K562 (cell line): Measurements from ENCODE around the gene MAP4K1. TPM values are rescaled to one million over a fixed set of nuclear protein-coding genes. Genes with fewer than 3 reads are reported as not detected.

Experiments
- ELF1 ChIP-seq: fragments of 200-800 bp; sonication (Bioruptor generic); IDR thresholded peaks from 2 replicates; pipeline ENCODE4 v1.6.1; 2016; ENCODE audit warnings: missing genetic modification characterization, missing compliant biosample characterization
- RFX7 ChIP-seq: fragments of 250-450 bp; sonication (Bioruptor Pico); IDR thresholded peaks from 2 replicates; pipeline ENCODE4 v1.5.1; 2021; ENCODE audit warnings: mild to moderate bottlenecking
- XRCC3 ChIP-seq: fragments of 450-650 bp; IDR thresholded peaks from 2 replicates; pipeline ENCODE4 v1.6.1; 2017; ENCODE audit warnings: mild to moderate bottlenecking, moderate library complexity
- ZBED1 ChIP-seq: IDR thresholded peaks from 2 replicates; pipeline ENCODE4 v1.6.1; 2014
- ZBTB7A ChIP-seq: IDR thresholded peaks from 2 replicates; pipeline ENCODE4 v1.6.1; 2011; ENCODE audit warnings: low read depth, mild to moderate bottlenecking, low read length, moderate library complexity, borderline replicate concordance; ENCODE audit not compliant: control insufficient read depth
- ZNF143 ChIP-seq: sonication (generic); formaldehyde crosslinking; IDR thresholded peaks from 2 replicates; pipeline ENCODE4 v1.9.0; 2022; ENCODE audit warnings: mild to moderate bottlenecking, missing genetic modification reagents
- polyA plus RNA-seq, 8 experiments: library from polyadenylated mRNA; depleted of rRNA in 4 of 8; stranded (reverse) in 5 of 8; unstranded in 3 of 8; fragments of >200 nt; fragmentation: Nextera tagmentation in 2 of 8; fragmentation: Illumina TruSeq in 1 of 8; extraction: Ambion mirVana in 2 of 8; extraction: Trizol in 1 of 8; gene quantifications; 2 replicates each; pipeline versions ENCODE4 v1.2.1 to v1.2.3, GENCODE V29; 2011 to 2014; ENCODE audit warnings: inconsistent platforms in 1 of 8, missing spikeins in 1 of 8
- total RNA-seq, 7 experiments: library from RNA; depleted of rRNA in 6 of 7; stranded (reverse); fragments of >200 nt in 6 of 7; fragmentation: Illumina TruSeq in 2 of 7; extraction: Trizol in 2 of 7; gene quantifications; 2 replicates each; pipeline versions ENCODE4 v1.2.1 to v1.2.3, GENCODE V29; 2011 to 2021; ENCODE audit warnings: low replicate concordance in 1 of 7
- TF ChIP-seq, protein P1 (sequence below), 2 experiments: fragments of 450-650 bp in 1 of 2; sonication (generic) in 1 of 2; formaldehyde crosslinking in 1 of 2; IDR thresholded peaks; 2 replicates each; pipeline versions ENCODE4 v1.7.1 to v1.9.0; 2016 to 2022; ENCODE audit warnings: inconsistent platforms in 1 of 2, mild to moderate bottlenecking in 1 of 2, missing genetic modification reagents in 1 of 2
- TF ChIP-seq, protein P2 (sequence below), 3 experiments: fragments of 200-800 bp in 1 of 3; fragments of 250-450 bp in 1 of 3; fragments of 450-650 bp in 1 of 3; sonication (Bioruptor Pico) in 1 of 3; sonication (Bioruptor generic) in 1 of 3; formaldehyde crosslinking in 1 of 3; IDR thresholded peaks; 2 replicates each; pipeline versions ENCODE4 v1.6.1 to v1.8.0; 2016 to 2022; ENCODE audit warnings: mild to moderate bottlenecking in 2 of 3, missing genetic modification characterization in 2 of 3, missing compliant biosample characterization in 1 of 3, moderate library complexity in 1 of 3
- TF ChIP-seq, protein P3 (sequence below): sonication (generic); IDR thresholded peaks from 2 replicates; pipeline ENCODE4 v1.6.1; 2016

The MAP4K1 gene
- total and polyA plus RNA-seq, 9 of the 15 experiments (the other 6 are each of a cell fraction or from before 2014, with no cell fraction given): 0.14 to 3.2 (median 0.73) TPM; not detected in 1

DNA sequence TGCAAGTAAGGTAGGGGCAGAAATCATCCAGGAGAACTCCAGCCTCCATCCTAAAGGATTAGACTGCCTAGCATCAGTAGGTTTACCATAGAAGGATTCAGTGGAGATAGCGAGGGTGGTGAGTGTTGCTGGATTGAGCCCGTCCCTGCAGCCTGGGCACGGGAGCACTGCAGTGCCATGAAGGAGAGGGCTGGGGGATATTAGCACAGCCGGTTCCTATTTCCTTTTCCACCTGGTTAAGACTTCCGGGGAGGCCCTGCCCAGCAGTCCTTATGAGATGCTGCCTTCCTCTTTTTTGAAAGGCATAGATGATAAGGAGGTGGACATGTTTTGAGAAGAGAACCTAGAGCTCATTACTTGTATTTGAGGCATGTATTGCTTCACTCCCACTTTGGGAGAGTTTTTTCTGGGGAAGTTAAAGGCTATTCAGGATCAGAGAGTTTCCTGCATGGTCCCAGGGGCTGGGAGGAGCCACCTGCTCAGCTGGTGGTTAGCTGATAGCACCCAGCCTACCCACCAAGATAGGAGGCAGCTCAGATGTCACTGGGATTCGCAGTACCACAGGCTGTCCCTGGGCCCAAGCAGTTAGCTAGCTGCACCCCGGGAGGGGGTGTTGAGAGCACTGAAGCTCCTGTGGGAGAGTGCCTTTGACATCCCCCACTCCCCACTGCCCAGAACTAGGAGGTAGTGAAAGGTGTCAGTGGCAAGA, 46.9 kb upstream of the MAP4K1 start (continued):
- TF ChIP-seq, protein P1, sequence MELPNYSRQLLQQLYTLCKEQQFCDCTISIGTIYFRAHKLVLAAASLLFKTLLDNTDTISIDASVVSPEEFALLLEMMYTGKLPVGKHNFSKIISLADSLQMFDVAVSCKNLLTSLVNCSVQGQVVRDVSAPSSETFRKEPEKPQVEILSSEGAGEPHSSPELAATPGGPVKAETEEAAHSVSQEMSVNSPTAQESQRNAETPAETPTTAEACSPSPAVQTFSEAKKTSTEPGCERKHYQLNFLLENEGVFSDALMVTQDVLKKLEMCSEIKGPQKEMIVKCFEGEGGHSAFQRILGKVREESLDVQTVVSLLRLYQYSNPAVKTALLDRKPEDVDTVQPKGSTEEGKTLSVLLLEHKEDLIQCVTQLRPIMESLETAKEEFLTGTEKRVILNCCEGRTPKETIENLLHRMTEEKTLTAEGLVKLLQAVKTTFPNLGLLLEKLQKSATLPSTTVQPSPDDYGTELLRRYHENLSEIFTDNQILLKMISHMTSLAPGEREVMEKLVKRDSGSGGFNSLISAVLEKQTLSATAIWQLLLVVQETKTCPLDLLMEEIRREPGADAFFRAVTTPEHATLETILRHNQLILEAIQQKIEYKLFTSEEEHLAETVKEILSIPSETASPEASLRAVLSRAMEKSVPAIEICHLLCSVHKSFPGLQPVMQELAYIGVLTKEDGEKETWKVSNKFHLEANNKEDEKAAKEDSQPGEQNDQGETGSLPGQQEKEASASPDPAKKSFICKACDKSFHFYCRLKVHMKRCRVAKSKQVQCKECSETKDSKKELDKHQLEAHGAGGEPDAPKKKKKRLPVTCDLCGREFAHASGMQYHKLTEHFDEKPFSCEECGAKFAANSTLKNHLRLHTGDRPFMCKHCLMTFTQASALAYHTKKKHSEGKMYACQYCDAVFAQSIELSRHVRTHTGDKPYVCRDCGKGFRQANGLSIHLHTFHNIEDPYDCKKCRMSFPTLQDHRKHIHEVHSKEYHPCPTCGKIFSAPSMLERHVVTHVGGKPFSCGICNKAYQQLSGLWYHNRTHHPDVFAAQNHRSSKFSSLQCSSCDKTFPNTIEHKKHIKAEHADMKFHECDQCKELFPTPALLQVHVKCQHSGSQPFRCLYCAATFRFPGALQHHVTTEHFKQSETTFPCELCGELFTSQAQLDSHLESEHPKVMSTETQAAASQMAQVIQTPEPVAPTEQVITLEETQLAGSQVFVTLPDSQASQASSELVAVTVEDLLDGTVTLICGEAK (IDR thresholded peaks at IDR 0.05): peak; percentile 68; the same call in 1 of the 2 replicates
- TF ChIP-seq, protein P1 (CRISPR knock-in tag; IDR thresholded peaks at IDR 0.05): no peak
- no peak for TF ChIP-seq XRCC3
- TF ChIP-seq, protein P2, sequence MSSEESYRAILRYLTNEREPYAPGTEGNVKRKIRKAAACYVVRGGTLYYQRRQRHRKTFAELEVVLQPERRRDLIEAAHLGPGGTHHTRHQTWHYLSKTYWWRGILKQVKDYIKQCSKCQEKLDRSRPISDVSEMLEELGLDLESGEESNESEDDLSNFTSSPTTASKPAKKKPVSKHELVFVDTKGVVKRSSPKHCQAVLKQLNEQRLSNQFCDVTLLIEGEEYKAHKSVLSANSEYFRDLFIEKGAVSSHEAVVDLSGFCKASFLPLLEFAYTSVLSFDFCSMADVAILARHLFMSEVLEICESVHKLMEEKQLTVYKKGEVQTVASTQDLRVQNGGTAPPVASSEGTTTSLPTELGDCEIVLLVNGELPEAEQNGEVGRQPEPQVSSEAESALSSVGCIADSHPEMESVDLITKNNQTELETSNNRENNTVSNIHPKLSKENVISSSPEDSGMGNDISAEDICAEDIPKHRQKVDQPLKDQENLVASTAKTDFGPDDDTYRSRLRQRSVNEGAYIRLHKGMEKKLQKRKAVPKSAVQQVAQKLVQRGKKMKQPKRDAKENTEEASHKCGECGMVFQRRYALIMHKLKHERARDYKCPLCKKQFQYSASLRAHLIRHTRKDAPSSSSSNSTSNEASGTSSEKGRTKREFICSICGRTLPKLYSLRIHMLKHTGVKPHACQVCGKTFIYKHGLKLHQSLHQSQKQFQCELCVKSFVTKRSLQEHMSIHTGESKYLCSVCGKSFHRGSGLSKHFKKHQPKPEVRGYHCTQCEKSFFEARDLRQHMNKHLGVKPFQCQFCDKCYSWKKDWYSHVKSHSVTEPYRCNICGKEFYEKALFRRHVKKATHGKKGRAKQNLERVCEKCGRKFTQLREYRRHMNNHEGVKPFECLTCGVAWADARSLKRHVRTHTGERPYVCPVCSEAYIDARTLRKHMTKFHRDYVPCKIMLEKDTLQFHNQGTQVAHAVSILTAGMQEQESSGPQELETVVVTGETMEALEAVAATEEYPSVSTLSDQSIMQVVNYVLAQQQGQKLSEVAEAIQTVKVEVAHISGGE (CRISPR knock-in tag; IDR thresholded peaks at IDR 0.05): peak in 1 of 3 experiments; percentile 76; a peak in 2 of 6 replicates
- TF ChIP-seq ZBTB7A: 0 out of 2 replicates have a peak, but pooled peaks have one; percentile 32
- no peak for TF ChIP-seq ZBED1
- 0 out of 2 replicates have a peak, but pooled peaks have one; percentile 50 for TF ChIP-seq ZNF143 (CRISPR knock-in tag)
- TF ChIP-seq, protein P3, sequence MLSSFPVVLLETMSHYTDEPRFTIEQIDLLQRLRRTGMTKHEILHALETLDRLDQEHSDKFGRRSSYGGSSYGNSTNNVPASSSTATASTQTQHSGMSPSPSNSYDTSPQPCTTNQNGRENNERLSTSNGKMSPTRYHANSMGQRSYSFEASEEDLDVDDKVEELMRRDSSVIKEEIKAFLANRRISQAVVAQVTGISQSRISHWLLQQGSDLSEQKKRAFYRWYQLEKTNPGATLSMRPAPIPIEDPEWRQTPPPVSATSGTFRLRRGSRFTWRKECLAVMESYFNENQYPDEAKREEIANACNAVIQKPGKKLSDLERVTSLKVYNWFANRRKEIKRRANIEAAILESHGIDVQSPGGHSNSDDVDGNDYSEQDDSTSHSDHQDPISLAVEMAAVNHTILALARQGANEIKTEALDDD: peak; percentile 43
- TF ChIP-seq RFX7: no peak
- peak; percentile 65; the same call in 1 of the 2 replicates for TF ChIP-seq ELF1
